Keratinocyte (primary cell): ENCODE data around the gene RB1.

Source experiments
- CTCF ChIP-seq, 3 experiments: IDR thresholded peaks in 1 of 3; conservative IDR thresholded peaks in 1 of 3; optimal IDR thresholded peaks in 1 of 3; 2 replicates in 2 of 3; 3 replicates in 1 of 3; pipeline versions ENCODE3 to v1.5.1; 2011; ENCODE audit warnings: low read length in 3 of 3, mild to moderate bottlenecking in 3 of 3, moderate library complexity in 2 of 3, control low read depth in 1 of 3, inconsistent platforms in 1 of 3; ENCODE audit not compliant: insufficient read depth in 2 of 3; ENCODE audit errors: extremely low read depth in 1 of 3
- EZH2 ChIP-seq: IDR thresholded peaks from one replicate; pipeline ENCODE4 v1.6.1; 2012; ENCODE audit warnings: inconsistent platforms, mild to moderate bottlenecking, low read length, moderate library complexity

GRCh38 chr13:48320891-48321510 lies 17.4 kb downstream of the RB1 start:
- TF ChIP-seq CTCF (optimal IDR thresholded peaks at IDR 0.05 in 1 of 3, IDR thresholded peaks at IDR 0.05 in 1 of 3, conservative IDR thresholded peaks at IDR 0.05 in 1 of 3; ENCODE audit: extremely low read depth in 1 of 3, insufficient read depth in 2 of 3, low read length in 3 of 3) = no peak
- no peak for TF ChIP-seq EZH2
